Endothelial cell of umbilical vein (primary cell): ENCODE results near the gene FUNDC1. TPM values are rescaled to one million over a fixed set of nuclear protein-coding genes. Genes with fewer than 3 reads are reported as not detected.

Experiments
- BruUV-seq: library from RNA; stranded (reverse); fragments of 400-500 nt; replicated peaks from 2 replicates; lab custom pipeline; 2021; lab: Mats Ljungman, UMichigan
- CTCF ChIA-PET: fragments of 300-600, 350-600 bp; sonication (Branson Sonifier 250); formaldehyde crosslinking; loops from one replicate; lab custom pipeline; 2021; ENCODE audit warnings: antibody characterized with exemption, inconsistent platforms; lab: Charles Lee
- POLR2A ChIA-PET: fragments of 300-600, 350-600 bp; sonication (Branson Sonifier 250); formaldehyde crosslinking; loops from one replicate; lab custom pipeline; 2021; ENCODE audit warnings: antibody characterized with exemption, inconsistent platforms; lab: Charles Lee
- DNase-seq: peaks from one replicate; pipeline ENCODE4 v3.0.0-alpha.2; 2011; ENCODE audit warnings: low read depth, low spot score
- FAIRE-seq: peaks from 2 replicates; lab custom pipeline; 2011; peaks lifted over from hg19 to GRCh38; lab: Jason Lieb, UNC
- H2AFZ ChIP-seq: 2 replicates; pipeline ENCODE4 v1.6.0; 2012; ENCODE audit warnings: low read depth, low read length, control low read depth, inconsistent platforms
- H3K27ac ChIP-seq: 2 replicates; pipeline ENCODE4 v1.5.1; 2011; ENCODE audit warnings: low read depth, mild to moderate bottlenecking, control low read depth, low read length, moderate library complexity; ENCODE audit not compliant: insufficient read depth
- H3K27me3 ChIP-seq, 2 experiments: 2 replicates each; pipeline versions ENCODE4 v1.6.0 to v1.6.1; 2011; ENCODE audit warnings: low read length in 2 of 2, mixed read lengths in 1 of 2; ENCODE audit not compliant: control insufficient read depth in 2 of 2, insufficient read depth in 2 of 2
- H3K36me3 ChIP-seq, 2 experiments: 2 replicates in 1 of 2; 3 replicates in 1 of 2; pipeline ENCODE4 v1.5.1; 2011; ENCODE audit warnings: low read length in 2 of 2, mild to moderate bottlenecking in 1 of 2, moderate library complexity in 1 of 2; ENCODE audit not compliant: control insufficient read depth in 2 of 2, insufficient read depth in 2 of 2; ENCODE audit errors: extremely low read depth in 1 of 2
- H3K4me1 ChIP-seq: 3 replicates; pipeline ENCODE4 v1.5.1; 2011; ENCODE audit warnings: mild to moderate bottlenecking, low read length; ENCODE audit not compliant: control insufficient read depth, insufficient read depth; ENCODE audit errors: extremely low read depth
- H3K4me2 ChIP-seq: 2 replicates; pipeline ENCODE4 v1.6.1; 2011; ENCODE audit warnings: low read length, control low read depth, mixed read lengths; ENCODE audit not compliant: insufficient read depth
- H3K4me3 ChIP-seq, 3 experiments: fragments of 200-600 bp in 1 of 3; sonication (generic), shearing (Covaris generic) in 1 of 3; replicated peaks in 1 of 3; 2 replicates each; pipeline ENCODE4 v1.5.1; 2011 to 2016; ENCODE audit warnings: control low read depth in 3 of 3, low read length in 3 of 3, mild to moderate bottlenecking in 2 of 3, inconsistent platforms in 1 of 3, low read depth in 1 of 3, moderate library complexity in 1 of 3; ENCODE audit not compliant: insufficient read depth in 1 of 3
- H3K79me2 ChIP-seq: 2 replicates; pipeline ENCODE4 v1.6.0; 2012; ENCODE audit warnings: low read length, inconsistent platforms; ENCODE audit not compliant: control insufficient read depth, insufficient read depth
- H3K9ac ChIP-seq: replicated peaks from 2 replicates; pipeline ENCODE3; 2011; ENCODE audit warnings: low read length, control low read depth; ENCODE audit not compliant: insufficient read depth; ENCODE audit errors: extremely low read depth
- H3K9me1 ChIP-seq: replicated peaks from 3 replicates; pipeline ENCODE4 v1.6.0; 2011; ENCODE audit warnings: mild to moderate bottlenecking, low read length; ENCODE audit not compliant: control insufficient read depth, insufficient read depth; ENCODE audit errors: extremely low read depth
- H3K9me3 ChIP-seq: replicated peaks from 2 replicates; pipeline ENCODE4 v1.5.1; 2012; ENCODE audit warnings: low read length, inconsistent platforms; ENCODE audit not compliant: control insufficient read depth, insufficient read depth
- H4K20me1 ChIP-seq: replicated peaks from 2 replicates; pipeline ENCODE3; 2011; ENCODE audit warnings: mild to moderate bottlenecking, low read length; ENCODE audit not compliant: control insufficient read depth, insufficient read depth; ENCODE audit errors: extremely low read depth
- CTCF ChIP-seq, 2 donors: IDR thresholded peaks; 1 replicate in 1 of 2; 2 replicates in 1 of 2; pipeline ENCODE4 v1.5.1; 2011; ENCODE audit warnings: low read length in 2 of 2, mild to moderate bottlenecking in 2 of 2, moderate library complexity in 2 of 2, control low read depth in 1 of 2, inconsistent platforms in 1 of 2, low read depth in 1 of 2; ENCODE audit not compliant: insufficient read depth in 1 of 2; ENCODE audit errors: extremely low read depth in 1 of 2
- EZH2 ChIP-seq: IDR thresholded peaks from 2 replicates; pipeline ENCODE4 v1.6.1; 2012; ENCODE audit warnings: borderline replicate concordance, low read depth, mild to moderate bottlenecking, moderate library complexity, low read length, inconsistent platforms; ENCODE audit not compliant: severe bottlenecking
- FOS ChIP-seq: IDR thresholded peaks from 2 replicates; pipeline ENCODE4 v1.6.1; 2011; ENCODE audit warnings: mild to moderate bottlenecking, low read length, moderate library complexity, borderline replicate concordance; ENCODE audit not compliant: insufficient read depth
- GATA2 ChIP-seq: IDR thresholded peaks from 2 replicates; pipeline ENCODE4 v1.7.0; 2011; ENCODE audit warnings: low read depth, mild to moderate bottlenecking, moderate library complexity, mixed read lengths, low read length; ENCODE audit not compliant: insufficient read length, insufficient read depth
- JUN ChIP-seq: IDR thresholded peaks from 2 replicates; pipeline ENCODE4 v1.6.1; 2011; ENCODE audit warnings: borderline replicate concordance, low read depth; ENCODE audit not compliant: insufficient read length, insufficient read depth
- MAX ChIP-seq: IDR thresholded peaks from 2 replicates; pipeline ENCODE4 v1.6.1; 2011; ENCODE audit not compliant: insufficient read depth, insufficient read length
- MYC ChIP-seq: IDR thresholded peaks from one replicate; pipeline ENCODE4 v1.6.1; 2011; ENCODE audit warnings: mild to moderate bottlenecking, low read depth, low read length
- POLR2A ChIP-seq: IDR thresholded peaks from 2 replicates; pipeline ENCODE4 v1.6.1; 2012; ENCODE audit warnings: low read depth, mild to moderate bottlenecking, control low read depth, low read length
- POLR2AphosphoS5 ChIP-seq: IDR thresholded peaks from 2 replicates; pipeline ENCODE4 v1.6.1; 2012; ENCODE audit warnings: low read depth, mild to moderate bottlenecking, control low read depth, low read length, moderate library complexity; ENCODE audit not compliant: insufficient read depth
- dilution Hi-C: fragments of 300-500 bp; cut with MboI; formaldehyde crosslinking; loops from one replicate; pipeline ENCODE4 v1.15.0; 2019; ENCODE audit warnings: low sequenced_read_pairs; ENCODE audit not compliant: extremely low pct_ligation_motif_present
- intact Hi-C: fragments of 100-400 bp; cut with micrococcal nuclease; formaldehyde crosslinking; loops from one replicate; pipeline ENCODE4 v1.10.0; 2022
- polyA plus RNA-seq, 4 experiments: library from polyadenylated mRNA; depleted of rRNA in 3 of 4; stranded (reverse) in 3 of 4; unstranded in 1 of 4; fragments of >200 nt; gene quantifications; 2 replicates each; pipeline versions ENCODE4 v1.2.1 to v1.2.3, GENCODE V29; 2011 to 2012; ENCODE audit warnings: missing spikeins in 1 of 4
- total RNA-seq: library from RNA; stranded (reverse); gene quantifications from 2 replicates; pipeline ENCODE4 v1.2.3, GENCODE V29; 2021

FUNDC1 gene
- total and polyA plus RNA-seq, 2 donors (not counting 3 experiments of a cell fraction or from before 2014, with no cell fraction given): 10.2 to 15.4 TPM

DNA sequence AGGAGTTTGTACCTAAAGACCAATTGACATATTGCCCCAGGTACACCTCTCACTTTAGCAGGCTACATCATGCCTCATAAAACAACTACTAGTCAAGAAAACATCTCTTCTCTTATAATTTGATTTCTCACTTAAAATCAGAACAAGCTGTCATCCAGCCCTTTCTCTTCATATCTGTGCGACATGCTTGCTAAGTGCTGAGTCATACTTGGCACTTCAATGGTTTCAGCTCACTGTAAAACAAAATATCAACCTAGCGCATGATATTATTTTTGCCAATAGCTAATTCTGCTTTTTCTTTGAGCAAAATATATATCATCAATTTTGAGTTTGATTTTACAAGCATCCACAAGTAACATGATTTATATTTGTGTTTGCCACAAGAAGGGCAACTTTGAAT, 27.9 kb upstream of the FUNDC1 start:
- intact Hi-C loops: no loop called here
- no peak for FAIRE-seq
- POLR2A ChIA-PET: no interaction called here

More for the DNA sequence above, 27.9 kb upstream of the FUNDC1 start:
- TF ChIP-seq FOS: no peak
- no peak for TF ChIP-seq EZH2
- no peak for TF ChIP-seq MYC
- no peak for TF ChIP-seq POLR2A
- TF ChIP-seq JUN: no peak
- TF ChIP-seq MAX: no peak
- TF ChIP-seq GATA2: no peak
- no peak for TF ChIP-seq CTCF (IDR thresholded peaks at IDR 0.05; ENCODE audit: extremely low read depth in 1 of 2, insufficient read depth in 1 of 2, low read depth in 1 of 2, low read length in 2 of 2)
- TF ChIP-seq POLR2AphosphoS5: no peak
- Histone ChIP-seq H4K20me1 (no peaks in the 10 kb centered on the region), H3K4me3 (no peak overlapping the region), H3K27ac (no peak overlapping the region), H2AFZ (no peak overlapping the region), H3K9ac (no peak overlapping the region), H3K9me3 (no peaks in the 10 kb centered on the region), H3K4me2 (no peak overlapping the region), H3K9me1 (no peaks in the 10 kb centered on the region), H3K4me1 (no peaks in the 10 kb centered on the region), H3K79me2 (no peaks in the 10 kb centered on the region), H3K36me3 (no peaks in the 10 kb centered on the region), H3K27me3 (no peaks in the 10 kb centered on the region)
- no TSS peak for BruUV-seq
- dilution Hi-C loops: no loop called here
- no peak for DNase-seq
- CTCF ChIA-PET: no interaction called here
